Fibroblast of the aortic adventitia (primary cell): ENCODE measurements around the gene STAT3. TPM values are rescaled to one million over a fixed set of nuclear protein-coding genes. Genes with fewer than 3 reads are reported as not detected.

Experiments used
- DNase-seq: peaks from one replicate; pipeline ENCODE4 v3.0.0-alpha.2; 2010; ENCODE audit warnings: low read depth
- H3K4me3 ChIP-seq: 2 replicates; pipeline ENCODE4 v1.5.1; 2011; ENCODE audit warnings: low read depth, mild to moderate bottlenecking, control low read depth, low read length, moderate library complexity
- total RNA-seq: library from RNA; depleted of rRNA; stranded (reverse); fragments of >200 nt; gene quantifications from 2 replicates; pipeline ENCODE4 v1.2.3, GENCODE V29; 2012; ENCODE audit warnings: low replicate concordance
- TF ChIP-seq, protein P1 (sequence below): IDR thresholded peaks from 2 replicates; pipeline ENCODE4 v1.5.1; 2011; ENCODE audit warnings: mild to moderate bottlenecking, low read length, control low read depth, inconsistent platforms; ENCODE audit not compliant: insufficient read depth

STAT3 gene
- total RNA-seq, 1 donor = 137 TPM

- DNase-seq = no peak
- H3K4me3 ChIP-seq = peak overlapping the region; percentile 22
- TF ChIP-seq, protein P1, sequence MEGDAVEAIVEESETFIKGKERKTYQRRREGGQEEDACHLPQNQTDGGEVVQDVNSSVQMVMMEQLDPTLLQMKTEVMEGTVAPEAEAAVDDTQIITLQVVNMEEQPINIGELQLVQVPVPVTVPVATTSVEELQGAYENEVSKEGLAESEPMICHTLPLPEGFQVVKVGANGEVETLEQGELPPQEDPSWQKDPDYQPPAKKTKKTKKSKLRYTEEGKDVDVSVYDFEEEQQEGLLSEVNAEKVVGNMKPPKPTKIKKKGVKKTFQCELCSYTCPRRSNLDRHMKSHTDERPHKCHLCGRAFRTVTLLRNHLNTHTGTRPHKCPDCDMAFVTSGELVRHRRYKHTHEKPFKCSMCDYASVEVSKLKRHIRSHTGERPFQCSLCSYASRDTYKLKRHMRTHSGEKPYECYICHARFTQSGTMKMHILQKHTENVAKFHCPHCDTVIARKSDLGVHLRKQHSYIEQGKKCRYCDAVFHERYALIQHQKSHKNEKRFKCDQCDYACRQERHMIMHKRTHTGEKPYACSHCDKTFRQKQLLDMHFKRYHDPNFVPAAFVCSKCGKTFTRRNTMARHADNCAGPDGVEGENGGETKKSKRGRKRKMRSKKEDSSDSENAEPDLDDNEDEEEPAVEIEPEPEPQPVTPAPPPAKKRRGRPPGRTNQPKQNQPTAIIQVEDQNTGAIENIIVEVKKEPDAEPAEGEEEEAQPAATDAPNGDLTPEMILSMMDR = no peak
Measured at GRCh38 chr17:42286411-42287221, 101.6 kb downstream of the STAT3 start.

GRCh38 chr17:42285346-42286050 lies 102.7 kb downstream of the STAT3 start:
- DNase-seq = no peak
- no peak overlapping the region for H3K4me3 ChIP-seq
- TF ChIP-seq, protein P1 = no peak

GRCh38 chr17:42284566-42284965 lies 103.7 kb downstream of the STAT3 start:
- TF ChIP-seq, protein P1 = no peak
- DNase-seq = no peak
- no peak overlapping the region for H3K4me3 ChIP-seq

- TF ChIP-seq, protein P1 = no peak
- DNase-seq = no peak
- H3K4me3 ChIP-seq = no peak overlapping the region
Measured at GRCh38 chr17:42284024-42284369, 104.2 kb downstream of the STAT3 start.

GRCh38 chr17:42283241-42284023 lies 104.8 kb downstream of the STAT3 start:
- no peak for DNase-seq
- TF ChIP-seq, protein P1 = no peak
- H3K4me3 ChIP-seq = no peak overlapping the region

DNA sequence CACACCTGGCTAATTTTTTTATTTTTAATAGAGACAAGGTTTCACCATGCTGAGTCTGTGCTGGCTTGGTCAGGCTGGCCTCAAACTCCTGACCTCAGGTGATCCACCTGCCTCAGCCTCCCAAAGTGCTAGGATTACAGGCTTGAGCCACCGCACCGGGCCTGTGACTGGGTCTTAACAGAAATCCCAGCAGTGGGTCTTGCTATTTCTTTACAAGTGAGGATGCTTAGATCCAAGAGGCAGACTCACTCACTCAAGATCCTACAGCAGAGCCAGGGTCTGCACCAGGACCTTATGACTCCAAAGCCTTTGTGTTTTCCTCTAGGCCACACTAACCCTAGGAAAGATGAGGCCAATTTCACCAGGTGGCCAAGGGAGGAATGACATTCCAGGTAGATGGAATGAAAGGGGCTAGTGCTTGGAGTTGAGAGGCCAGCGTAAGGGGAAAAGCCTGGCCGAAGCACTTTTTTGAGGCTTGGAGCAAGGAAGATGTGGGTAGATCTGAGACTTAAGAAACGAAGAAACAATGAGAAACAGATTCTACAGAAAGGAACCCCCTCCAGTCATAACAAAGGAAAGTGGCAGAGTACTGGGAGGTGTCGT lies 105.7 kb downstream of the STAT3 start:
- H3K4me3 ChIP-seq = no peak overlapping the region
- TF ChIP-seq, protein P1 = no peak
- no peak for DNase-seq
